Nasal cavity respiratory epithelium epithelial cell of viscerocranial mucosa (primary cell): ENCODE measurements around the gene ZNF212. TPM values are rescaled to one million over a fixed set of nuclear protein-coding genes. Genes with fewer than 3 reads are reported as not detected.

Experiments used
- total RNA-seq: library from RNA; depleted of rRNA; stranded (reverse); fragments of >200 nt; gene quantifications from 2 replicates; pipeline ENCODE4 v1.2.3, GENCODE V29; 2014

ZNF212 gene
- total RNA-seq = 6.5 and 9.0 TPM in 2 replicates

GRCh38 chr7:149239345-149240143 lies at the start of gene ZNF212:
TSS of gene ZNF212 (plus strand) at chr7:149239651. CDS start at chr7:149239779, 128 bp downstream.

GRCh38 chr7:149195180-149196150 lies 44.0 kb upstream of the ZNF212 start, which contains the start of gene ZNF282:
TSS of gene ZNF282 (plus strand) at chr7:149195546. CDS start at chr7:149195590, 44 bp downstream.

GRCh38 chr7:149261829-149262617 lies 22.6 kb downstream of the ZNF212 start, which contains the start of gene ZNF783:
TSS of gene ZNF783 (plus strand) at chr7:149262196. CDS start at chr7:149262334, 138 bp downstream.

Other genes with a start within 250 kb of the ZNF212 start
- 298 and 531 TPM in 2 replicates for gene PDIA4, start 211.1 kb upstream of the ZNF212 start, total RNA-seq
- gene ZNF786, start 148.9 kb upstream of the ZNF212 start, total RNA-seq = 6.5 and 17.4 TPM in 2 replicates
- gene ZNF425, start 113.3 kb upstream of the ZNF212 start, total RNA-seq = 4.4 and 5.3 TPM in 2 replicates
- 15.4 and 28.7 TPM in 2 replicates for gene ZNF398, start 92.2 kb upstream of the ZNF212 start, total RNA-seq
- gene ZNF282, start 44.1 kb upstream of the ZNF212 start, total RNA-seq = 30.4 and 49.5 TPM in 2 replicates
- 9.9 and 14.5 TPM in 2 replicates for gene ZNF783, start 22.5 kb downstream of the ZNF212 start, total RNA-seq
- gene ZNF777, start 221.4 kb downstream of the ZNF212 start, total RNA-seq = 7.2 and 17.4 TPM in 2 replicates